ENCODE measurements around the gene AK1.

Gene AK1, protein sequence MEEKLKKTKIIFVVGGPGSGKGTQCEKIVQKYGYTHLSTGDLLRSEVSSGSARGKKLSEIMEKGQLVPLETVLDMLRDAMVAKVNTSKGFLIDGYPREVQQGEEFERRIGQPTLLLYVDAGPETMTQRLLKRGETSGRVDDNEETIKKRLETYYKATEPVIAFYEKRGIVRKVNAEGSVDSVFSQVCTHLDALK

DNA sequence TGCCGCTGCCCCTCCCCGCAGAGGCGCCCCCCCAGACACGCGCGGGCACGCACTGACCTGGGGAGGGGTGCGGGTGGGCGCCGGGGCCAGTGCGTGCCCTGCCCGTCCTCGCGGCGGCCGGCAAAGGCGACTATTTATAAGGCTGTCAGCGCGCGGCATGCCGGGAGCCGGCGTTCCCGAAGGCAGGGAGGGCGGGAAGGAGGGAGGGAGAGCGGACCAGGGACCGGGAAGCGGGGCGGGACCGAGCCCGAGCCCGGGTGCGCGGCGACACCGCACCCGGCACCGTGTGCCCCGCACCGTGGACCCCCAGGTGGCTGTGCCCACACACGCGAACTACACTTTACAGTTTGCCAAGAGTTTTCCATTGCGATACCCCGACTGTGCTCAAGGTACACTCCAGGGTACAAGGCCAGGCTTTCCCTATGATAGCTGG, at the start of gene AK1:
Gene AK1, minus strand, starts transcription at position 110 of the 433 bp plus-strand sequence. CDS start 3,058 bp downstream, outside the sequence.
- TF ChIP-seq, protein P1, sequence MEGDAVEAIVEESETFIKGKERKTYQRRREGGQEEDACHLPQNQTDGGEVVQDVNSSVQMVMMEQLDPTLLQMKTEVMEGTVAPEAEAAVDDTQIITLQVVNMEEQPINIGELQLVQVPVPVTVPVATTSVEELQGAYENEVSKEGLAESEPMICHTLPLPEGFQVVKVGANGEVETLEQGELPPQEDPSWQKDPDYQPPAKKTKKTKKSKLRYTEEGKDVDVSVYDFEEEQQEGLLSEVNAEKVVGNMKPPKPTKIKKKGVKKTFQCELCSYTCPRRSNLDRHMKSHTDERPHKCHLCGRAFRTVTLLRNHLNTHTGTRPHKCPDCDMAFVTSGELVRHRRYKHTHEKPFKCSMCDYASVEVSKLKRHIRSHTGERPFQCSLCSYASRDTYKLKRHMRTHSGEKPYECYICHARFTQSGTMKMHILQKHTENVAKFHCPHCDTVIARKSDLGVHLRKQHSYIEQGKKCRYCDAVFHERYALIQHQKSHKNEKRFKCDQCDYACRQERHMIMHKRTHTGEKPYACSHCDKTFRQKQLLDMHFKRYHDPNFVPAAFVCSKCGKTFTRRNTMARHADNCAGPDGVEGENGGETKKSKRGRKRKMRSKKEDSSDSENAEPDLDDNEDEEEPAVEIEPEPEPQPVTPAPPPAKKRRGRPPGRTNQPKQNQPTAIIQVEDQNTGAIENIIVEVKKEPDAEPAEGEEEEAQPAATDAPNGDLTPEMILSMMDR (IDR thresholded peaks at IDR 0.05; ENCODE audit: control insufficient read depth, extremely low read depth, insufficient read depth): no peak
- DNase-seq (ENCODE audit: low read depth): no peak
- peak within 1 kb of the TSS; percentile 65 for H3K4me3 ChIP-seq (ENCODE audit: low read depth, low read length)

DNA sequence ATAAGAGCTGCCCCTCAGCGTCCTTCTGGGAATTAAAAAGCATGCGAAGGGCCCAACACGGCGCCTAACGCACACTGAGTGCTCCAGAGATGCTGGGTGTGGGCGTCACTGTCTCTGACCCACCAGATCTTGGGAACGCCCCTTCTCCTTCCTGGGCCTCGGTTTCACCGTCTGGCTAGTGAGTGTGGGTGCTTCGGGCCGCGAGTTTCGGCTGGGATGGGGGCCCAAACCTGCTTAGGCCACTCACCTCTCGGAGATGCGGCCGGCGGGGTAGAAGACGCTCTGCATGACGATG, 49.4 kb upstream of the AK1 start:
- TF ChIP-seq, protein P1 (IDR thresholded peaks at IDR 0.05; ENCODE audit: control insufficient read depth, extremely low read depth, insufficient read depth): no peak
- DNase-seq (ENCODE audit: low read depth): no peak
- H3K4me3 ChIP-seq (ENCODE audit: low read depth, low read length): no peak overlapping the region

DNA sequence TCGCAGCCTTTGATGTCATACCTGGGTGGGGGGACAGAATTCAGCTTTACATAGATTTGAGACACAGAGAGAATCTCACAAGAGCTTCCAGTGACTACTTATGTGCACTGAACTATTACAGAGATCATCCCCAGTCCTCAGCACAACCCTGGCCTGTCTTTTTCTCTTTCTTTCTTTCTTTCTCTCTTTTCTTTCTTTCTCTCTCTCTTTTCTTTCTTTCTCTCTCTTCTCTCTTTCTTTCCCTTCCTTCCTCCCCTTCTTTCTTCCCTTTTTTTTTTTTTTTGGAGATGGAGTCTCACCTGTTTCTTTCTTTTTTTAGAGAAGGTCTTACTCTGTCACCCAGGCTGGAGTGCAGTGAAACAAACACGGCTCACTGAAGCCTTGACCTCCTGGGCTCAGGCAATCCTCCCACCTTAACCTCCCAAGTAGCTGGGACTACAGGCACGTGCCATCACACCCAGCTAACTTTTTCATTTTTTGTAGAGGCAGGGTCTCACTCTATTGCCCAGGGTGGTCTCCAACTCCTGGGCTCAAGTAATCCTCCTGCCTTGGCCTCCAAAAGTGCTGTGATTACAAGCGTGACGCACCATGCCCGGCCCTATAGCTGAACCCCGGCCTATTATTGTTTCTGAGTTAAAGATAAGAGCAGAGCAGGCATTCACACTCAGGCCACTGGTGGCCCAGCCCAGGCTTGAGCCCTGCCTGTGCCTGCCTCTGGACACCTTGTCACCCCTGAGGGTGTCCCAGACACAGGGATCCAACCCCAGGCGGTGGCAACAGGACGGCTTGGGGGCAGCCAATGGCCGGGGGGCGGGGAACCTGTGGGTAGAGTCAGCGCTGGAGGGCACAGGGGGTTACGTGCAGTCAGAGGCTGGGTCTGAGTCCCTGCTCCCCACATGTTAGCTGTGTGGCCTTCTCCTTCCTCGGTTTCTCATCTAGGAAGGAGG, 48.8 kb upstream of the AK1 start:
- H3K4me3 ChIP-seq (ENCODE audit: low read depth, low read length): no peak overlapping the region
- TF ChIP-seq, protein P1 (IDR thresholded peaks at IDR 0.05; ENCODE audit: control insufficient read depth, extremely low read depth, insufficient read depth): no peak
- no peak for DNase-seq (ENCODE audit: low read depth)

DNA sequence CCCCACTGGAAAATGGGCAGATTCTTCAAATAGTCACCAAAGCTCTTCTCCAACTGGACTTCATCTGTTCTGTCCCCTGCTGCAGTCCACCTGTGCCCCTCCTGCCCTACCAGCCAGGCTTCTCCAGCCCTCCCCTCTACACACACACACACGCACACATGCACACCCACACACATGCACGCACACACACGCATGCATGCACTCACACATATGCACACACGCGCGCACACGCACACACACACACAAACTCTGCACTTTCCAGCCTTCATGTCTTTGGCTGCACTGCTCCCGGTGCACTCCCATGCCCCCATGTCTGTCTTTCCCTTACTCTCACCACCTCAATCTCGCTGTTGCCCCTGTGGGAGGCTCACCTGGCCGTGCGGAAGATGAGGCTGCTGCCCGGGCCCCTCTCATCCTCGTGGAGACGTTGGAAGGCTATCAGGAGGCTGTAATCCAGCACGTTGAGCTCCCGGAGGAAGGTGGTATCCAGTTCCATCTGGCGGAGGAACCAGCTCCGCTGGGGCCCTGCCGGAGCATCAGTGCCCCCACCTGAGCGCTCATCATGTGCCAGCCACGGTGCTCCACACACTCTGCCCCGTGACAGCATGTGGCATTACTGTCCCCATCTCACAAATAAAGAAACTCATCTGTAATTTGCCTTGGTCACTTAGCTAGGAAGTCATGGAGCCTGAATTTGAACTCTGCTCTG, 47.4 kb upstream of the AK1 start:
- H3K4me3 ChIP-seq (ENCODE audit: low read depth, low read length): no peak overlapping the region
- no peak for DNase-seq (ENCODE audit: low read depth)
- TF ChIP-seq, protein P1 (IDR thresholded peaks at IDR 0.05; ENCODE audit: control insufficient read depth, extremely low read depth, insufficient read depth): no peak

DNA sequence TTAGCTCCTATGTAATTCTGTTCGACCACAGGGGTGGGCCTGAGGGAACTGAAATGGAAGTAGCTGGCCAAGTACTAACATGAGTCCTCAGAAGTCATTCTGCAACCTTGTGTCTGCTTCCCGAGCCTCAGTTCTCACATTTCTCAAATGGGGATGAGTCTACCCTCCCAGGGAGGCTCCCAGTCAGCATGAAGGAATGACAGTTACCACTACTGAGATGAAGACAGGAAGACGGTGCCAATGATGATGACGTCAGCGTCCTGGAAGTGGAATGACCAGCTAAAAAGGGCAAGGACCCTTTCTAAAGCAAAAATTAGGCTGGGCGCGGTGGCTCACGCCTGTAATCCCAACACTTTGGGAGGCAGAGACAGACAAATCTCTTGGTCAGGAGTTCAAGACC, 46.3 kb upstream of the AK1 start:
- TF ChIP-seq, protein P1 (IDR thresholded peaks at IDR 0.05; ENCODE audit: control insufficient read depth, extremely low read depth, insufficient read depth): no peak
- DNase-seq (ENCODE audit: low read depth): no peak
- no peak overlapping the region for H3K4me3 ChIP-seq (ENCODE audit: low read depth, low read length)

DNA sequence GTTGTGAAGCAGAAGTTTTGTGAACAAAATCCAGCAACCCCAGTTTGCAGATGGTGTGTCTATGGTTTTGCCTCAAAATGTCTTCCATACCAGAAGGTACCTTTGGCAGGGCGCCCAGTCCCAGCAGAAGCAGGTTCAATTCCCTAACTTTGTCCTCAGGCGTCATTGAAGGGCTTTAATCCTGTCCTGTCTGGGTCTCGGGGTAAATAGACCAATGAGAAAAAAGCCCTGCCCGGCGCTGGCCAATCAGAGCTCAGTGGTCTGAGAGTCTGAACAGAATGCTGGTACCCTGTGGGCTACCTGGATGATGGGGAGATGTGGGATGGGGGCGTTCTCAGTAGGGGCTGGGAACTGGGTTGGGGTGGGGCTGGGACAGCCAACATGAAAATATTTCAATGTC, 45.6 kb upstream of the AK1 start:
- DNase-seq (ENCODE audit: low read depth): no peak
- H3K4me3 ChIP-seq (ENCODE audit: low read depth, low read length): no peak overlapping the region
- TF ChIP-seq, protein P1 (IDR thresholded peaks at IDR 0.05; ENCODE audit: control insufficient read depth, extremely low read depth, insufficient read depth): no peak
